Parathyroid adenoma (tissue), 2 donors: Measurements from ENCODE around the gene DOCK8.

ENCODE experiments used
- H2AFZ ChIP-seq: fragments of 300-600 bp; sonication (generic); one replicate; pipeline ENCODE4 v1.7.0; 2017; ENCODE audit warnings: antibody characterized with exemption, mild to moderate bottlenecking
- H3K27ac ChIP-seq: fragments of 300-600 bp; sonication (generic); one replicate; pipeline ENCODE4 v1.7.0; 2017
- H3K27me3 ChIP-seq: fragments of 300-600 bp; sonication (generic); one replicate; pipeline ENCODE4 v1.7.0; 2017; ENCODE audit warnings: low read length; ENCODE audit not compliant: control insufficient read depth, insufficient read depth
- H3K36me3 ChIP-seq: fragments of 300-600 bp; sonication (generic); one replicate; pipeline ENCODE4 v1.7.0; 2017; ENCODE audit warnings: low read length; ENCODE audit not compliant: control insufficient read depth, insufficient read depth
- H3K4me1 ChIP-seq: fragments of 300-600 bp; sonication (generic); one replicate; pipeline ENCODE4 v1.7.0; 2017; ENCODE audit warnings: control low read depth
- H3K4me2 ChIP-seq: fragments of 300-600 bp; sonication (generic); one replicate; pipeline ENCODE4 v1.7.0; 2017; ENCODE audit warnings: low read length
- H3K4me3 ChIP-seq: fragments of 300-600 bp; sonication (generic); one replicate; pipeline ENCODE4 v1.7.0; 2017; ENCODE audit warnings: low read depth, low read length
- H3K79me2 ChIP-seq: fragments of 300-600 bp; sonication (generic); one replicate; pipeline ENCODE4 v1.7.0; 2017; ENCODE audit warnings: control low read depth
- H3K9ac ChIP-seq: fragments of 300-600 bp; sonication (generic); one replicate; pipeline ENCODE4 v1.7.0; 2017; ENCODE audit warnings: mild to moderate bottlenecking
- H3K9me3 ChIP-seq: fragments of 300-600 bp; sonication (generic); one replicate; pipeline ENCODE4 v1.7.0; 2017; ENCODE audit warnings: low read length; ENCODE audit not compliant: control insufficient read depth
- CTCF ChIP-seq: fragments of 300-600 bp; sonication (generic); IDR thresholded peaks from one replicate; pipeline ENCODE4 v1.7.0; 2017; ENCODE audit warnings: antibody characterized with exemption, mild to moderate bottlenecking
- donor health status: primary hyperparathyroidism.

The DOCK8 gene

GRCh38 chr9:487429-487828 lies 272.8 kb downstream of the DOCK8 start:
- Histone ChIP-seq H3K9ac (no peak overlapping the region), H3K4me2 (no peak overlapping the region), H3K36me3 (no peaks in the 10 kb centered on the region), H3K4me3 (no peak overlapping the region), H3K27ac (no peak overlapping the region), H3K4me1 (no peaks in the 10 kb centered on the region), H3K9me3 (no peaks in the 10 kb centered on the region), H3K27me3 (no peaks in the 10 kb centered on the region), H3K79me2 (no peaks in the 10 kb centered on the region), H2AFZ (no peak overlapping the region)
- no peak for TF ChIP-seq CTCF

GRCh38 chr9:488448-488847 lies 273.8 kb downstream of the DOCK8 start:
- Histone ChIP-seq H3K79me2 (no peaks in the 10 kb centered on the region), H3K9ac (no peak overlapping the region), H3K9me3 (no peaks in the 10 kb centered on the region), H3K4me1 (no peaks in the 10 kb centered on the region), H2AFZ (no peak overlapping the region), H3K36me3 (no peaks in the 10 kb centered on the region), H3K27me3 (no peaks in the 10 kb centered on the region), H3K4me3 (no peak overlapping the region), H3K4me2 (no peak overlapping the region), H3K27ac (no peak overlapping the region)
- no peak for TF ChIP-seq CTCF

GRCh38 chr9:489198-490197 lies 274.8 kb downstream of the DOCK8 start:
- H3K36me3 ChIP-seq: no peaks in the 10 kb centered on the region
- H3K9me3 ChIP-seq: no peaks in the 10 kb centered on the region
- no peaks in the 10 kb centered on the region for H3K79me2 ChIP-seq
- H3K4me2 ChIP-seq: no peak overlapping the region
- TF ChIP-seq CTCF: no peak
- H3K27me3 ChIP-seq: no peaks in the 10 kb centered on the region
- no peak overlapping the region for H3K27ac ChIP-seq
- H3K9ac ChIP-seq: no peak overlapping the region
- H2AFZ ChIP-seq: no peak overlapping the region
- H3K4me1 ChIP-seq: no peaks in the 10 kb centered on the region
- H3K4me3 ChIP-seq: no peak overlapping the region

- H3K4me2 ChIP-seq: no peak overlapping the region
- no peak overlapping the region for H3K9ac ChIP-seq
- no peak overlapping the region for H2AFZ ChIP-seq
- no peaks in the 10 kb centered on the region for H3K27me3 ChIP-seq
- no peaks in the 10 kb centered on the region for H3K9me3 ChIP-seq
- H3K36me3 ChIP-seq: no peaks in the 10 kb centered on the region
- H3K4me3 ChIP-seq: no peak overlapping the region
- TF ChIP-seq CTCF: no peak
- H3K27ac ChIP-seq: no peak overlapping the region
- no peaks in the 10 kb centered on the region for H3K4me1 ChIP-seq
- H3K79me2 ChIP-seq: no peaks in the 10 kb centered on the region
Measured at GRCh38 chr9:494764-495163, 280.1 kb downstream of the DOCK8 start.
